COLO829 (cell line): ENCODE results near the gene APOC3.

ENCODE experiments used
- DNase-seq: peaks from one replicate; pipeline ENCODE4 v3.0.0; 2012; ENCODE audit warnings: low spot score

APOC3 gene

GRCh38 chr11:116851626-116852025 lies 21.9 kb downstream of the APOC3 start:
- DNase-seq: no peak

GRCh38 chr11:116852261-116853031 lies 22.7 kb downstream of the APOC3 start:
- peak; percentile 63 for DNase-seq

GRCh38 chr11:116853461-116854073 lies 23.9 kb downstream of the APOC3 start:
- DNase-seq: peak; percentile 63

GRCh38 chr11:116855413-116855812 lies 25.7 kb downstream of the APOC3 start:
- DNase-seq: no peak

- DNase-seq: no peak
These were observed 26.7 kb downstream of the APOC3 start for GRCh38 chr11:116856423-116856822.

- no peak for DNase-seq
These were observed 27.6 kb downstream of the APOC3 start for GRCh38 chr11:116857316-116857715.

GRCh38 chr11:116857936-116858335 lies 28.2 kb downstream of the APOC3 start:
- no peak for DNase-seq

- no peak for DNase-seq
These were observed 29.5 kb downstream of the APOC3 start for GRCh38 chr11:116859175-116859574.

GRCh38 chr11:116860303-116860702 lies 30.6 kb downstream of the APOC3 start:
- no peak for DNase-seq

- peak; percentile 26 for DNase-seq
These were observed 31.8 kb downstream of the APOC3 start for GRCh38 chr11:116861539-116861938.

GRCh38 chr11:116862185-116862584 lies 32.5 kb downstream of the APOC3 start:
- no peak for DNase-seq

- DNase-seq: no peak
These were observed 33.2 kb downstream of the APOC3 start for GRCh38 chr11:116862951-116863350.

GRCh38 chr11:116864531-116864930 lies 34.8 kb downstream of the APOC3 start:
- no peak for DNase-seq

GRCh38 chr11:116865696-116866095 lies 36.0 kb downstream of the APOC3 start:
- no peak for DNase-seq

- DNase-seq: no peak
These were observed 37.2 kb downstream of the APOC3 start for GRCh38 chr11:116866804-116867455.

GRCh38 chr11:116867619-116868018 lies 37.9 kb downstream of the APOC3 start:
- no peak for DNase-seq

- no peak for DNase-seq
These were observed 38.4 kb downstream of the APOC3 start for GRCh38 chr11:116868066-116868465.

GRCh38 chr11:116869610-116870009 lies 39.9 kb downstream of the APOC3 start:
- no peak for DNase-seq

- DNase-seq: no peak
These were observed 40.3 kb downstream of the APOC3 start for GRCh38 chr11:116870054-116870453.

GRCh38 chr11:116871248-116871647 lies 41.5 kb downstream of the APOC3 start:
- DNase-seq: no peak

- no peak for DNase-seq
These were observed 43.7 kb downstream of the APOC3 start for GRCh38 chr11:116873381-116873780.

- no peak for DNase-seq
These were observed 44.5 kb downstream of the APOC3 start for GRCh38 chr11:116874251-116874650.

GRCh38 chr11:116875194-116875593 lies 45.5 kb downstream of the APOC3 start:
- DNase-seq: no peak
